Body of pancreas (tissue), 4 donors: ENCODE measurements around the gene MESD.

Experiments
- CTCF ChIP-seq, 7 experiments: fragments of 450-650 bp in 4 of 7; fragments of 200-600 bp in 3 of 7; sonication (generic) in 3 of 7; IDR thresholded peaks; one replicate each; pipeline ENCODE4 v1.5.1; 2016 to 2019; ENCODE audit warnings: antibody characterized with exemption in 7 of 7
- POLR2A ChIP-seq, 3 donors: fragments of 450-650 bp; IDR thresholded peaks; one replicate each; pipeline ENCODE4 v1.6.1; 2016; ENCODE audit warnings: antibody characterized with exemption in 3 of 3, mild to moderate bottlenecking in 2 of 3

- TF ChIP-seq CTCF (IDR thresholded peaks at IDR 0.05) (no peak), POLR2A (IDR thresholded peaks at IDR 0.05) (no peak)
Measured at GRCh38 chr15:80940851-80941250, 48.8 kb downstream of the MESD start.
